Measurements from ENCODE around the gene FTO.
A peak's percentile ranks its signal among the peaks of the same experiment; 100 is the strongest.

The FTO gene

GRCh38 chr16:53899431-53899830 lies 195.5 kb downstream of the FTO start:
- DNase-seq, result no peak

DNA sequence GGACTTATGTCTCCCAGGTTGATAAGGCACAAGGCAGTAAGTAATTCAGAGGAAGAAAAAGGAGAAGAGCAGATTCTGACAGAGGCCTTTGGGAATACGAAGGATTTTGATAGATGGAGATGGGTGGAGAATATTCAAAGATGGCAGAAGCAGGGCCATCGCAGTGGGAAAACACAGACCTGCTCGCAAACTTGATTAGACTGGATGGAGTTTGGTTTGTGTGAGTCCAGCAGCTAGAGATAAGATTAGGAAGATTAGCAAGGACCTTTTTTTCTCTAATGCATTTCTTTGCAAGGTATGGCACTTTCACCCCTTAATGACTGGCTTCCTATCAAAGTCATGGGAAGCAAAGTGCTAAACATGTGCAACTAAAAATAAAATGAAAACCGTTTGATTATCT lies 196.7 kb downstream of the FTO start:
- no peak for DNase-seq

- no peak for DNase-seq
These were observed 197.5 kb downstream of the FTO start for GRCh38 chr16:53901408-53901807.

GRCh38 chr16:53904533-53904932 lies 200.6 kb downstream of the FTO start:
- DNase-seq, result no peak

GRCh38 chr16:53905028-53905427 lies 201.1 kb downstream of the FTO start:
- no peak for DNase-seq

GRCh38 chr16:53908731-53909130 lies 204.8 kb downstream of the FTO start:
- no peak for DNase-seq

GRCh38 chr16:53910990-53911389 lies 207.0 kb downstream of the FTO start:
- no peak for DNase-seq

DNA sequence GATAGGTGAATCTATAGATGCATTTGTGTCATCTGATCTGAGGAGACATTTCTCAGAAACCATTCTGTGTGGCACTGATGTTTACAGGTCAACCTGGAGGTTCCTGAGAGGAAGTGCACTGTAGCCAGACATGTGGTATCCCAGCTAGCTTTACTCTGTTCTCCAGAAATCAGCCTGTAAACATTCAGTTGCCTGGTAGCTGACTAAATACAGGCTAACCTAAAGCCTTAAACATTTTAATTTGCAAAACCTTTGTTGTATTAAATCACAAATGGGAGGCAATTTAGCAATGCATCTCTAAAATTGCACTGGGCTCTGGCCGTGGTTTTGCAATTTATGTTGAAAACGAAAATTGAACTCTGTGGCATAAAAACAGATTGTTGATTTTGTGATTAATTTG lies 207.6 kb downstream of the FTO start:
- DNase-seq, result no peak

DNA sequence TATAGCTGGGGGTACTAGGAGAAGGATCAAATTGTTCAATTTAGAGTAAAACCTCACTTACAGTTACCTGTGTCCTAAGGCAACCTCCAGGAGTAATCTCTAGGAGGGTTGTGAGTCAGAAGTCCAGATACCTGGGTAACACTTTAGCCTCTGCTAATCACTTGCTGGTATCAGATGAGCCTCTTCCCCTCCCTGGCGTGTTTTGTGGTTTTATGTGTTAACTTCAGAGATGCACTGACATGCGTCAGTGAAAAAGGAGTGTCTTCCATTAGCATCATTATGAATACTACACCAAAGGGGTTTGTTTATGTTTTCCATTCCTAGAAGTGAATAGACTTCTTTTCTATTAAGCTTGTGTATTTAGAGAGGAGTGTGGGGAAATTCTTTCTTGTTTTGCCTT lies 208.2 kb downstream of the FTO start:
- DNase-seq, result no peak

DNA sequence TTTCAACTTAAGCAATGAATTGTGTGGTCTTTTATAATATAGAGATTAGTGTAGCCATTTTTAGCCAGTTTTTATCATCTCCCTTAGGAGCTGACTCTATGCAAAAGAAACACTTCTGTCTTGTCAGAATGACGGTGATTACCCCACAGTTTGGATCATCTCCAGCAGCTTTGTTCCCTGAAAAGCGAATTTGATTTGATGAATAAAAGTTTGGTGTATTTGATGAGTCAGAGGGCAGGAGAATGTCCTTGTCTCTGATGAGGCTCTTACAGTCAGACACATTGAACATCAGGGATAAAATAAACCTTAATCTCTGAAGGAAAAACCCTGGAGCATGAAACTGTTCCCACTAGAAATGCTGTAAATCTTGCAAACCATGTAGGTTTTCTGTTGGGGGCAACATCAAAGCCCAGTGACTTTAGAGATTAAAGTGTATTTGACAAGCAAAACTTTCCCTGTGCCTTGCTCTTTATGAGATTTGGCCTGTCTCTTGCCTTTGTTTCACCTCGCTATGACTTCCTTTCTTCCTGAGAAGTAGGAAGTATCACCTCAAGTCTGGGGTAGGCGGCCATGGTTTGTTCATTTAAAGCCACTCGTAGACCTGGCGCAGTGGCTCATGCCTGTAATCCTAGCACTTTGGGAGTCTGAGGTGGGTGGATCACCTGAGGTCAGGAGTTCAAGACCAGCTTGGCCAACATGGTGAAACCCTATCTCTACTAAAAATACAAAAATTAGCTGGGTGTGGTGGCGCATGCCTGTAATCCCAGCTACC lies 209.3 kb downstream of the FTO start:
- DNase-seq, result no peak

DNA sequence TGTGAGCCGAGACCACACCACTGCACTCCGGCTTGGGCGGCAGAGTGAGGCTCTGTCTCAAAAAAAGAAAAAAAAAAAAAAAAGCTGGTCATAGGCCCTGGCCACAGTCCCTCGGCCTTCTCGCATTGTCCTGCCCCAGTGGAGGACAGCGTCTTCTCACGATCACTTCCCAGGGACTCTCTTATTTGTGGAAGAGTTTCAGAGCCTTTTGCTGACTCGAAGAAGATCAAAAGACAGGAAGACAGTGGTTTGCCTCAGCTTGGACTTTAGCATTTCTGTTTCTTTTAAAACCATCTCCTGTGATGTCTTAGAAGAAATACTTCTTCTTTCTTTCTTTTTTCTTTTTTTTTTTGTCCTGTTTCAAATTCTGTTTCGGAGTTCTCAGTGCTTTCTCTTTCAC lies 210.0 kb downstream of the FTO start:
- no peak for DNase-seq

- DNase-seq, result no peak
These were observed 210.8 kb downstream of the FTO start for GRCh38 chr16:53914736-53915135.

DNA sequence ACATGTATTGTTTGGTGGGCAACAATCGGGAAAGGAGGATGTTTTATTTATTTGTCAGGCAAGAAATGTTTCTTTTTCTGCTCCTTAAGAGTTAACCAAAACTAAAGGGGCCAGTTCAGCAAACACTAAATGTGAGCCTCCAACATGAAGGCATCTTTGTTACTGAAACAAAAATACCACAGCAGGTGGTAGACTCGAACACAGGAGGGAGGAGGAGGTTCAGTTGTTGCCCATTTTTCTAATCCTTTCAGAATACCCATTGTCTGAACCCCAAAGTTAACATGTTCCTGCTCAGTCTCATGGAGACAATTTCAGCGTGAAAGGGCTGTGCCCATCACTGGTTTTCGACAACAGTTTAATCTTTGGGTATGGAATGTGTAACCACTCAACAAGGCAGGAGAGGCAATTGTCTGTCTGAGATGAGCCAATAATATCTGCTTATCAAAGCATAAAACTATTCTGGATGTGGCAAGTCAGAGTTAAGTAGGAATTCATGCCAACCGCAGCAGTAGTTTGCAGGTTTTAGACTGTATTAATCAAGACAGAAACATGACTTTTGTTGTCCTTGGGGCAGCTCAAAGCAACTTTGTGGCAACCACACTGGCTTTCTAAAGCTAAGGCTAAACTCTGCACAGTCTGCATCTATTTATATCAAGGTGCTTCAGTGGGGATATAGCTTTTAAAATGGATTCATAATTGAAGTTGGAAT lies 211.7 kb downstream of the FTO start:
- no peak for DNase-seq

DNA sequence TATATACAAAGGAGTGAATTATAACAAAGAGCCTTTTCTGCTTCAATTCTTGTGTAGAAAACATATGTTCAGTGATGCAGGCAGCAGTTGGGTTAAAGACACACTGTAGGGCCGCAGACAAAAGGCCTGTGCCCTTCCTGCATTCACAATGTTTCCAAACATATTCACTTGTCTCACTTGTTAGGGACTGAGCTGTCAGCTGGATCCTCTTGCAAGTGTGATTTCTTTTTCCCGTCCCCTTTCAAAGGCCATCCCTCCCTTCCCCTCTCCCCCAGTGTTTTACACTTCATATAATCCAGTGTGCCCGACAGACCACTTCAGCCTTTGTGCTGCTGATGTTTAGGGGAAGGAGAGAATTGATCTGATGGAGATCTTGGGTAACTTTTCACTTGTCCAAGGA lies 217.0 kb downstream of the FTO start:
- DNase-seq, result no peak

DNA sequence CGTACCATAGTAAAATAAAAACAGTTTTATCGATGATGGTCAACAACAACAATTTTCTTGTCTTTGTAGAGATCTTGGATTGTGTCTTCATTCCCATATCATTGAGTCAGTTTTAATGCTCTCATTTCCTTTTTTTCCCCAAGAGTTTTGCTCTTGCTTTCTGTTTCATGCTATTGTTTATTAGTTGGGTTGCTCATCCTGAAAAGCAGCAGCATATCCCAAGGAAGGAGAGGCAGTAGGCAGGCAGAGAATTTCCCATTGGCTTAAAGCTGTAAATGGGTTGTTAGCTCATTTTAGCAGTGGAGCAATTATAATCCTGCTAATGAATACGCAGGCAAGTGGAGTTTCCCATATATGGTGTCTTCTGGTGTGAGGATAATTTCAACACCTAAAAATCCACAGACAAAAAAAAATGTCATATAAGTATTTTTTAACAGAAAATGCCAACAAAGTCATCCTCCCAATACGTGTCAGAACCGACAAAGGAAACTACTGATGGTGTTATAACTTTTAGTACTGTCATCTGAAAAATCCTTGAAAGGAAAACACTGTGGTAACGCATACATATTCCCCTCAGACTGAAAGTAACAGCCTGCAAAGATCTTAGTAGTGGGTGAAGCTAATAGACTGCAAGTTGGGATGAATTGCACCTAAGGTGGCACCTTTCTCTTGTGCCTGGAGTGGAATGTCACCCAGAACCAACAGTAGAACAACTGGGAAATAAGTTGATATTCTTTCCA lies 218.3 kb downstream of the FTO start:
- DNase-seq, result no peak

DNA sequence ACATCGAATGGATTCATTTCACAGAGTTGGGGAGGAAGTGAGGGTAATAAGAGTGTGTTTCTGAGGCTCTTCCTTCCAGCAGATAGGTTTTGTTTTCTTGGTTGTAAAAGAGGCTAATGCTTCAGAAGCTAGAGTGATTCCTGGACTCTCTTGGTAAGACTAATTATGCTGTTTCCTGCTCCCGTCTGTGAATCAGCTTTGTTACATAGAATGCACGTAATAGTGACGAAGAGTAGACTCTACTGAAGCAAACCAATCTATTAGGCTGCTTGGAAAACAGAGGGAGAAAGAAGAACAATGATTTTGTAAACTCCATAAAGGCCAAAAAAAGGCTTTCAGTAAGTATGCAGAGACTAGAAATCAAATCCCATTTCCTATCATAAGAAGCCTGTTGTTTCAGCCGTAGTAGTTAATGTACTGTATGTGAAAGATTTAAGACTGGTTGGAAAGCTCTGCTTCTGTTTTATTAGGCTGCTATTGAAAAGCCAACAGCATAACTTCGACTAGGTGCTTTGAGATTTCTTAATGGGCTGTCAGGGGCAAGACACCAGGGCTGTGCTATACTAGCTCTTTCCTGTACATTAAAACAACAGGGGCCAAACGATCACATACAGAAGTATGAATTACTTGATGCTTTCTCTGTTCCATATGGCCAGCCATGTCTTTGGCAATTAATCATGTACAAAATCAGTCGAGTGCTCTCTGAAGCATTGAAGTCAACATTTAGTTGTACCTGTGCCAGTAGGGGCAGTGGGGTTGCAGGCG lies 219.0 kb downstream of the FTO start:
- DNase-seq, result peak; percentile 66

GRCh38 chr16:53924331-53925106 lies 220.6 kb downstream of the FTO start:
- no peak for DNase-seq

- no peak for DNase-seq
These were observed 221.1 kb downstream of the FTO start for GRCh38 chr16:53925107-53925410.

- no peak for DNase-seq
These were observed 221.6 kb downstream of the FTO start for GRCh38 chr16:53925526-53925925.

DNA sequence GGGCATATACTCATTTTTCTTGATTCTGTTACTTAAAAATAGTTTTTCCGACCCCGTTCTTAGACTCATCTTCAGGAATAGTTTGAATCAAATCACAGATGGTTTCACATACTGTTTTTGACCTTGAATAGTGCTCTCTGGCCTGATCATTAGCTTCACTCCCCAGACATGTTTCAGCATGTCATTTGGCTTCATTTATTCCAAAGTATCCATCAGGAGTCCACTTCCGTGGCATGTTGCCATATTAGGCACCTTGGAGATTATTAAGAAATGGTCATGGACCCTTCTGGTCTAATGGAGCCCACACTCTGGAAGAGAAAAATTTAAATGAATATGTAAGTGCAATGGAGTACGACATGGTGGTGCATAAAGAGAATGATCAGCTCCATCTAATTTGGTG lies 222.3 kb downstream of the FTO start:
- no peak for DNase-seq

DNA sequence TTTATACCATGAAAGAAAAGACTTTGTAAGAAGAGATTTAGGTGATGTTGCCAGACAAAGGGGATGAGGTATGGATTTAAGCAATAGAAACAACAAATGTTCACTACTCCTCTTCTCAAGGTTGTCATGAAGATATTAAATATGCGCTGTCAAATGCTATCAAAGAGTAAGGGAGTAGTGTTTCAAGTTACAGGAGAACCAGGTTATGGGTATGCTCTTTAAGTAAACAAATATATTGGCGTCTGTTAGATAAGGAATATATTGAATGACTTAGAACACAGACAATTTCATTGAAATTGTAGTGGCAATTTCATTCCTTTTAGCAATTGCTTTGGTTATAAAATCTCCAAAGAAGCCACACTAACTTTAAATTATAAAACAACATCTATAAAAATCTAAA lies 229.0 kb downstream of the FTO start:
- DNase-seq, result no peak

DNA sequence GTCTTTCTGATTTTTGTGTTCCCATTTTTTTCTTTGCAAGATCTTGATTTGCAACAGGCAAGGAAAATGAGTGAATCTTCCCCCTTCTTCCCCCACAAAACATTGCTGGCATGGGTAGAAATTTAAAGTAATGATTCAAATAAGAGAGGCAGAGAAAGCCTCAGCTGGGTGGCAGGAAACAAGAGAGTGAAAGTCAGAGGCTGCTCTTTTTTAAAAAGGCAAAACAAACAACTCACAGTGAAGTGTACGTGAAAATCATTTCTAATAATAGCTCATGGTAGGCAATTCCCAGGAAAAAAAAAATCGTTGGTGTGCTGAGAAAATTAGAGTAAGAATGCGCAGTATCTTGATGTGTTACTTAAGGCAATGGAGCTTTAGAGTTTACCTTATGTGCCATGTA lies 229.5 kb downstream of the FTO start:
- no peak for DNase-seq
